Endodermal cell (in vitro differentiated cells): ENCODE results near the gene ADAM19. TPM values are rescaled to one million over a fixed set of nuclear protein-coding genes. Genes with fewer than 3 reads are reported as not detected.

Experiments
- DNase-seq: peaks from one replicate; pipeline ENCODE4 v3.0.0-alpha.2; 2017
- H3K27ac ChIP-seq: 2 replicates; pipeline ENCODE4 v1.5.1; 2013; ENCODE audit warnings: mild to moderate bottlenecking, low read depth, low read length, moderate library complexity
- H3K27me3 ChIP-seq: 2 replicates; pipeline ENCODE4 v1.6.1; 2013; ENCODE audit warnings: mild to moderate bottlenecking, low read length, moderate library complexity; ENCODE audit not compliant: insufficient read depth, control insufficient read depth, poor library complexity, severe bottlenecking
- H3K36me3 ChIP-seq: 2 replicates; pipeline ENCODE4 v1.7.0; 2013; ENCODE audit warnings: mild to moderate bottlenecking, low read length, moderate library complexity; ENCODE audit not compliant: control insufficient read depth, insufficient read depth
- H3K4me1 ChIP-seq: one replicate; pipeline ENCODE4 v1.7.0; 2013; ENCODE audit warnings: low read length; ENCODE audit not compliant: control insufficient read depth, insufficient read depth
- H3K4me3 ChIP-seq: 2 replicates; pipeline ENCODE4 v1.5.1; 2013; ENCODE audit warnings: mild to moderate bottlenecking, low read length, moderate library complexity
- H3K9ac ChIP-seq: 2 replicates; pipeline ENCODE4 v1.6.1; 2013; ENCODE audit warnings: mild to moderate bottlenecking, low read length, moderate library complexity; ENCODE audit not compliant: poor library complexity, severe bottlenecking; ENCODE audit errors: extremely low read depth
- H3K9me3 ChIP-seq: 2 replicates; pipeline ENCODE4 v1.6.1; 2013; ENCODE audit warnings: mild to moderate bottlenecking, low read length, moderate library complexity; ENCODE audit not compliant: control insufficient read depth
- H3K27ac Mint-ChIP-seq: 2 replicates; pipeline ENCODE4 v1.8.0; 2020; ENCODE audit warnings: mixed read lengths
- H3K27me3 Mint-ChIP-seq: 2 replicates; pipeline ENCODE4 v1.8.0; 2021; ENCODE audit warnings: mild to moderate bottlenecking, mixed read lengths; ENCODE audit not compliant: insufficient read depth
- H3K36me3 Mint-ChIP-seq: 2 replicates; pipeline ENCODE4 v1.8.0; 2020; ENCODE audit warnings: low read depth, mixed read lengths
- H3K4me1 Mint-ChIP-seq: 2 replicates; pipeline ENCODE4 v1.8.0; 2020; ENCODE audit warnings: mixed read lengths
- H3K4me3 Mint-ChIP-seq: 2 replicates; pipeline ENCODE4 v1.8.0; 2020; ENCODE audit warnings: mild to moderate bottlenecking, moderate library complexity, mixed read lengths
- H3K9me3 Mint-ChIP-seq: 2 replicates; pipeline ENCODE4 v1.8.0; 2020; ENCODE audit warnings: mild to moderate bottlenecking, mixed read lengths
- CTCF ChIP-seq: fragments of 200-600 bp; sonication (generic); conservative IDR thresholded peaks from 2 replicates; pipeline ENCODE4 v1.5.0; 2021; ENCODE audit warnings: antibody characterized with exemption, mild to moderate bottlenecking
- WGBS, 2 experiments: methylation state at CpG; one replicate each; pipeline versions ENCODE4 v1.1.5 to v1.1.7; 2013; ENCODE audit warnings: missing lambda C conversion rate in 2 of 2, mixed read lengths in 1 of 2; ENCODE audit not compliant: insufficient coverage in 1 of 2, insufficient read length in 1 of 2; 5-methylcytosine and 5-hydroxymethylcytosine counted together
- total RNA-seq, 2 donors: library from RNA; stranded (reverse); fragmentation: NEBNext Ultra II Directional in 1 of 2; extraction: Animal tissue kit (Norgen Biotek cat#: 25700) in 1 of 2; gene quantifications; 2 replicates in 1 of 2; 3 replicates in 1 of 2; pipeline ENCODE4 v1.2.1, GENCODE V29; 2021

Gene ADAM19
- total RNA-seq, 2 donors from 2014 or later = 96.1 to 119 TPM

GRCh38 chr5:157593052-157593757 lies 17.6 kb upstream of the ADAM19 start:
- H3K27me3 Mint-ChIP-seq = peaks cover 9% of the 10 kb centered on the region
- H3K4me1 ChIP-seq = peaks cover 9% of the 10 kb centered on the region
- peaks cover 7% of the 10 kb centered on the region for H3K4me1 Mint-ChIP-seq
- no peak overlapping the region for H3K27ac ChIP-seq
- H3K36me3 Mint-ChIP-seq = no peaks in the 10 kb centered on the region
- H3K9me3 Mint-ChIP-seq = no peaks in the 10 kb centered on the region
- no peak for TF ChIP-seq CTCF
- H3K4me3 Mint-ChIP-seq = no peak overlapping the region
- no peak for DNase-seq
- peaks cover 14% of the 10 kb centered on the region for H3K27me3 ChIP-seq
- 96 to 97% methylated on average over 4 to 6 of the region's 6 CpGs for WGBS, 2 experiments
- H3K27ac Mint-ChIP-seq = no peak overlapping the region
- no peak overlapping the region for H3K4me3 ChIP-seq
- peaks cover 7% of the 10 kb centered on the region for H3K9me3 ChIP-seq
- H3K9ac ChIP-seq = no peak overlapping the region
- no peaks in the 10 kb centered on the region for H3K36me3 ChIP-seq

GRCh38 chr5:157592594-157592993 lies 17.0 kb upstream of the ADAM19 start:
- no peak overlapping the region for H3K27ac Mint-ChIP-seq
- H3K9ac ChIP-seq = no peak overlapping the region
- peaks cover 20% of the 10 kb centered on the region for H3K27me3 ChIP-seq
- peaks cover 9% of the 10 kb centered on the region for H3K4me1 ChIP-seq
- no peaks in the 10 kb centered on the region for H3K9me3 Mint-ChIP-seq
- no peak for DNase-seq
- H3K36me3 ChIP-seq = no peaks in the 10 kb centered on the region
- WGBS, 2 experiments = 80 to 84% methylated on average over 2 to 3 of the region's 3 CpGs
- H3K4me3 Mint-ChIP-seq = no peak overlapping the region
- H3K27ac ChIP-seq = no peak overlapping the region
- peaks cover 7% of the 10 kb centered on the region for H3K4me1 Mint-ChIP-seq
- H3K36me3 Mint-ChIP-seq = no peaks in the 10 kb centered on the region
- TF ChIP-seq CTCF = no peak
- H3K27me3 Mint-ChIP-seq = peaks cover 11% of the 10 kb centered on the region
- H3K4me3 ChIP-seq = no peak overlapping the region
- peaks cover 6% of the 10 kb centered on the region for H3K9me3 ChIP-seq

GRCh38 chr5:157590478-157590877 lies 14.9 kb upstream of the ADAM19 start:
- Mint-ChIP-seq H3K27me3 (peaks cover 11% of the 10 kb centered on the region), H3K4me3 (no peak overlapping the region), H3K36me3 (no peaks in the 10 kb centered on the region), H3K27ac (no peak overlapping the region), H3K9me3 (no peaks in the 10 kb centered on the region), H3K4me1 (peaks cover 2% of the 10 kb centered on the region)
- DNase-seq = no peak
- peaks cover 21% of the 10 kb centered on the region for H3K27me3 ChIP-seq
- H3K4me1 ChIP-seq = peaks cover 9% of the 10 kb centered on the region
- no peak overlapping the region for H3K27ac ChIP-seq
- H3K36me3 ChIP-seq = no peaks in the 10 kb centered on the region
- H3K9ac ChIP-seq = no peak overlapping the region
- no peak overlapping the region for H3K4me3 ChIP-seq
- no peak for TF ChIP-seq CTCF
- H3K9me3 ChIP-seq = peaks cover 6% of the 10 kb centered on the region
